Measurements from ENCODE around the gene WDR33.

- TF ChIP-seq, protein P1, sequence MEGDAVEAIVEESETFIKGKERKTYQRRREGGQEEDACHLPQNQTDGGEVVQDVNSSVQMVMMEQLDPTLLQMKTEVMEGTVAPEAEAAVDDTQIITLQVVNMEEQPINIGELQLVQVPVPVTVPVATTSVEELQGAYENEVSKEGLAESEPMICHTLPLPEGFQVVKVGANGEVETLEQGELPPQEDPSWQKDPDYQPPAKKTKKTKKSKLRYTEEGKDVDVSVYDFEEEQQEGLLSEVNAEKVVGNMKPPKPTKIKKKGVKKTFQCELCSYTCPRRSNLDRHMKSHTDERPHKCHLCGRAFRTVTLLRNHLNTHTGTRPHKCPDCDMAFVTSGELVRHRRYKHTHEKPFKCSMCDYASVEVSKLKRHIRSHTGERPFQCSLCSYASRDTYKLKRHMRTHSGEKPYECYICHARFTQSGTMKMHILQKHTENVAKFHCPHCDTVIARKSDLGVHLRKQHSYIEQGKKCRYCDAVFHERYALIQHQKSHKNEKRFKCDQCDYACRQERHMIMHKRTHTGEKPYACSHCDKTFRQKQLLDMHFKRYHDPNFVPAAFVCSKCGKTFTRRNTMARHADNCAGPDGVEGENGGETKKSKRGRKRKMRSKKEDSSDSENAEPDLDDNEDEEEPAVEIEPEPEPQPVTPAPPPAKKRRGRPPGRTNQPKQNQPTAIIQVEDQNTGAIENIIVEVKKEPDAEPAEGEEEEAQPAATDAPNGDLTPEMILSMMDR (conservative IDR thresholded peaks at IDR 0.05; ENCODE audit: low read length), result no peak
- TF ChIP-seq EZH2phosphoT487 (IDR thresholded peaks at IDR 0.05; ENCODE audit: borderline replicate concordance, low read depth, low read length), result no peak
Observed at GRCh38 chr2:127673291-127674069, 137.5 kb downstream of the WDR33 start.

Measured in OCI-LY7 (cell line).